ENCODE measurements around the gene SRL.

- no peak for TF ChIP-seq ATF3 (CRISPR knock-in tag; IDR thresholded peaks at IDR 0.05)
- no peak for TF ChIP-seq MAX (IDR thresholded peaks at IDR 0.05)
- TF ChIP-seq ZNF17 (CRISPR knock-in tag; IDR thresholded peaks at IDR 0.05): no peak
- no peak for TF ChIP-seq POLR2A (IDR thresholded peaks at IDR 0.05; ENCODE audit: insufficient read depth in 1 of 2, low read depth in 2 of 2, low read length in 2 of 2)
- TF ChIP-seq, protein P1, sequence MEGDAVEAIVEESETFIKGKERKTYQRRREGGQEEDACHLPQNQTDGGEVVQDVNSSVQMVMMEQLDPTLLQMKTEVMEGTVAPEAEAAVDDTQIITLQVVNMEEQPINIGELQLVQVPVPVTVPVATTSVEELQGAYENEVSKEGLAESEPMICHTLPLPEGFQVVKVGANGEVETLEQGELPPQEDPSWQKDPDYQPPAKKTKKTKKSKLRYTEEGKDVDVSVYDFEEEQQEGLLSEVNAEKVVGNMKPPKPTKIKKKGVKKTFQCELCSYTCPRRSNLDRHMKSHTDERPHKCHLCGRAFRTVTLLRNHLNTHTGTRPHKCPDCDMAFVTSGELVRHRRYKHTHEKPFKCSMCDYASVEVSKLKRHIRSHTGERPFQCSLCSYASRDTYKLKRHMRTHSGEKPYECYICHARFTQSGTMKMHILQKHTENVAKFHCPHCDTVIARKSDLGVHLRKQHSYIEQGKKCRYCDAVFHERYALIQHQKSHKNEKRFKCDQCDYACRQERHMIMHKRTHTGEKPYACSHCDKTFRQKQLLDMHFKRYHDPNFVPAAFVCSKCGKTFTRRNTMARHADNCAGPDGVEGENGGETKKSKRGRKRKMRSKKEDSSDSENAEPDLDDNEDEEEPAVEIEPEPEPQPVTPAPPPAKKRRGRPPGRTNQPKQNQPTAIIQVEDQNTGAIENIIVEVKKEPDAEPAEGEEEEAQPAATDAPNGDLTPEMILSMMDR (CRISPR knock-in tag; IDR thresholded peaks at IDR 0.05): no peak
- no peak for TF ChIP-seq HMG20A (CRISPR knock-in tag; IDR thresholded peaks at IDR 0.05; ENCODE audit: borderline replicate concordance)
- TF ChIP-seq TCF7L2 (IDR thresholded peaks at IDR 0.05; ENCODE audit: low read depth, low read length): no peak
- TF ChIP-seq GATA4 (IDR thresholded peaks at IDR 0.05; ENCODE audit: borderline replicate concordance, low read depth): no peak
- TF ChIP-seq, protein P2, sequence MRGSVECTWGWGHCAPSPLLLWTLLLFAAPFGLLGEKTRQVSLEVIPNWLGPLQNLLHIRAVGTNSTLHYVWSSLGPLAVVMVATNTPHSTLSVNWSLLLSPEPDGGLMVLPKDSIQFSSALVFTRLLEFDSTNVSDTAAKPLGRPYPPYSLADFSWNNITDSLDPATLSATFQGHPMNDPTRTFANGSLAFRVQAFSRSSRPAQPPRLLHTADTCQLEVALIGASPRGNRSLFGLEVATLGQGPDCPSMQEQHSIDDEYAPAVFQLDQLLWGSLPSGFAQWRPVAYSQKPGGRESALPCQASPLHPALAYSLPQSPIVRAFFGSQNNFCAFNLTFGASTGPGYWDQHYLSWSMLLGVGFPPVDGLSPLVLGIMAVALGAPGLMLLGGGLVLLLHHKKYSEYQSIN (CRISPR knock-in tag; IDR thresholded peaks at IDR 0.05; ENCODE audit: borderline replicate concordance): no peak
Measured at GRCh38 chr16:4225075-4225474, 16.8 kb downstream of the SRL start.

Data from HepG2 (cell line).